ENCODE results near the gene BRD7. TPM values are rescaled to one million over a fixed set of nuclear protein-coding genes. Genes with fewer than 3 reads are reported as not detected.

BRD7 gene
- total and polyA plus RNA-seq, 2 of the 13 experiments (the other 11 are each of a cell fraction or from before 2014, with no cell fraction given): 82.3 to 149 TPM

DNA sequence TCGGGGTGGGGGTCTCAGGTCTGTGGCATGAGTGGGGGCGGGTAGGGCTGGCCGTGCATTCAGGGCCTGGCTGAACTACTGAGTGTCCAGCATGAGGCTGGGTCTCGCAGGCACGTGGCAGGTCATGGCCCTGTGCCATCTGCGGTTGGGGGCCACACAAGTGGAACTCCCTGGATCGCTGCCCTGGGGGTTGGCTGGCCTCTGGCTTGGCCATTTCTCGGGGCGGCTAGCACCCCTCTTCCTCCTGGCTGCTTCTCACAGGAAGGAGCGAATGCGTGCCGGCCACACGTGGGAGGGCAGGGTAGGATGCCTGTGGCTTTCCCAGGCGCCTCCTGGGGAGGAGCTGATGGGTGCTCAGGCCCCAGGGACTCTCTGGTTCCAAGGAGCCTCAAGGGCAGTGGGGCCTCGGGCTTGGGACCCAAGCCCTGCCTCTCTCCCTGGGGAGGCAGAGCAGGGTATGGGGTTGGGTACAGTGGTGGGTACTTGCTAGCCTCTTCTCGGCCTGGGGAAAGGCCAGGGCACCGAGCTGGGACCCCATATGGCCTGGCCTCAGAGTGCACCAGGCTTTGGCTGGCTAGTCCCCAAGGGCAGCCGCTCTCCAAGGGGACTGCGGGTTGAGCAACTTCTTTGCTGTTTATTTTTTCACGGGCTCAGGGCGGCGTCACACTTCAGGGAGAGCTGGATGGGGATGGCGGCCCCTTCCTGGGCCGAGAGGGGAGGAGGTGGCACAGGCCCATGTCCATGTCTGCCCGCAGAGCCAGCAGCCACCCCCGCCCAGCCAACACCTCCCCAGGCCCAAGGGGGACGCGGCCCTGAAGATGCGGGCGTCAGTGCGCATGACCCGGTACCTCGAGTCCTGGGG is 65.0 kb downstream of the BRD7 start (continued):
- TF ChIP-seq, protein P1, sequence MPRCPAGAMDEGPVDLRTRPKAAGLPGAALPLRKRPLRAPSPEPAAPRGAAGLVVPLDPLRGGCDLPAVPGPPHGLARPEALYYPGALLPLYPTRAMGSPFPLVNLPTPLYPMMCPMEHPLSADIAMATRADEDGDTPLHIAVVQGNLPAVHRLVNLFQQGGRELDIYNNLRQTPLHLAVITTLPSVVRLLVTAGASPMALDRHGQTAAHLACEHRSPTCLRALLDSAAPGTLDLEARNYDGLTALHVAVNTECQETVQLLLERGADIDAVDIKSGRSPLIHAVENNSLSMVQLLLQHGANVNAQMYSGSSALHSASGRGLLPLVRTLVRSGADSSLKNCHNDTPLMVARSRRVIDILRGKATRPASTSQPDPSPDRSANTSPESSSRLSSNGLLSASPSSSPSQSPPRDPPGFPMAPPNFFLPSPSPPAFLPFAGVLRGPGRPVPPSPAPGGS (CRISPR knock-in tag; IDR thresholded peaks at IDR 0.05): peak; percentile 52; the same call in 1 of the 2 replicates
- TF ChIP-seq, protein P2, sequence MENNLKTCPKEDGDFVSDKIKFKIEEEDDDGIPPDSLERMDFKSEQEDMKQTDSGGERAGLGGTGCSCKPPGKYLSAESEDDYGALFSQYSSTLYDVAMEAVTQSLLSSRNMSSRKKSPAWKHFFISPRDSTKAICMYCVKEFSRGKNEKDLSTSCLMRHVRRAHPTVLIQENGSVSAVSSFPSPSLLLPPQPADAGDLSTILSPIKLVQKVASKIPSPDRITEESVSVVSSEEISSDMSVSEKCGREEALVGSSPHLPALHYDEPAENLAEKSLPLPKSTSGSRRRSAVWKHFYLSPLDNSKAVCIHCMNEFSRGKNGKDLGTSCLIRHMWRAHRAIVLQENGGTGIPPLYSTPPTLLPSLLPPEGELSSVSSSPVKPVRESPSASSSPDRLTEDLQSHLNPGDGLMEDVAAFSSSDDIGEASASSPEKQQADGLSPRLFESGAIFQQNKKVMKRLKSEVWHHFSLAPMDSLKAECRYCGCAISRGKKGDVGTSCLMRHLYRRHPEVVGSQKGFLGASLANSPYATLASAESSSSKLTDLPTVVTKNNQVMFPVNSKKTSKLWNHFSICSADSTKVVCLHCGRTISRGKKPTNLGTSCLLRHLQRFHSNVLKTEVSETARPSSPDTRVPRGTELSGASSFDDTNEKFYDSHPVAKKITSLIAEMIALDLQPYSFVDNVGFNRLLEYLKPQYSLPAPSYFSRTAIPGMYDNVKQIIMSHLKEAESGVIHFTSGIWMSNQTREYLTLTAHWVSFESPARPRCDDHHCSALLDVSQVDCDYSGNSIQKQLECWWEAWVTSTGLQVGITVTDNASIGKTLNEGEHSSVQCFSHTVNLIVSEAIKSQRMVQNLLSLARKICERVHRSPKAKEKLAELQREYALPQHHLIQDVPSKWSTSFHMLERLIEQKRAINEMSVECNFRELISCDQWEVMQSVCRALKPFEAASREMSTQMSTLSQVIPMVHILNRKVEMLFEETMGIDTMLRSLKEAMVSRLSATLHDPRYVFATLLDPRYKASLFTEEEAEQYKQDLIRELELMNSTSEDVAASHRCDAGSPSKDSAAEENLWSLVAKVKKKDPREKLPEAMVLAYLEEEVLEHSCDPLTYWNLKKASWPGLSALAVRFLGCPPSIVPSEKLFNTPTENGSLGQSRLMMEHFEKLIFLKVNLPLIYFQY (CRISPR knock-in tag; IDR thresholded peaks at IDR 0.05; ENCODE audit: borderline replicate concordance): 0 out of 2 replicates have a peak, but pooled peaks have one; percentile 27
- TF ChIP-seq ZNF766 (CRISPR knock-in tag; IDR thresholded peaks at IDR 0.05; ENCODE audit: borderline replicate concordance) (no peak), JDP2 (CRISPR knock-in tag; IDR thresholded peaks at IDR 0.05; ENCODE audit: borderline replicate concordance) (no peak), ZNF274 (CRISPR knock-in tag; IDR thresholded peaks at IDR 0.05) (peak; percentile 85), EED (CRISPR knock-in tag; IDR thresholded peaks at IDR 0.05) (peak; percentile 28; the same call in 1 of the 2 replicates), NCOA2 (CRISPR knock-in tag; IDR thresholded peaks at IDR 0.05) (peak; percentile 33; the same call in 1 of the 2 replicates), MAFG (CRISPR knock-in tag; IDR thresholded peaks at IDR 0.05) (no peak), AKAP8 (CRISPR knock-in tag; IDR thresholded peaks at IDR 0.05) (0 out of 2 replicates have a peak, but pooled peaks have one; percentile 25), ZBTB7B (CRISPR knock-in tag; IDR thresholded peaks at IDR 0.05) (peak; percentile 85), ZNF7 (CRISPR knock-in tag; IDR thresholded peaks at IDR 0.05) (no peak), NR2F6 (IDR thresholded peaks at IDR 0.05) (0 out of 2 replicates have a peak, but pooled peaks have one; percentile 28), NR2F6 (CRISPR knock-in tag; IDR thresholded peaks at IDR 0.05) (peak; percentile 44; the same call in 1 of the 2 replicates), KMT2B (CRISPR knock-in tag; IDR thresholded peaks at IDR 0.05) (no peak; the same call in 1 of the 2 replicates), NR2F1 (CRISPR knock-in tag; IDR thresholded peaks at IDR 0.05) (no peak), HOXD1 (CRISPR knock-in tag; IDR thresholded peaks at IDR 0.05) (no peak), SAP130 (CRISPR knock-in tag; IDR thresholded peaks at IDR 0.05; ENCODE audit: low read depth) (0 out of 2 replicates have a peak, but pooled peaks have one; percentile 43)
- TF ChIP-seq, protein P3, sequence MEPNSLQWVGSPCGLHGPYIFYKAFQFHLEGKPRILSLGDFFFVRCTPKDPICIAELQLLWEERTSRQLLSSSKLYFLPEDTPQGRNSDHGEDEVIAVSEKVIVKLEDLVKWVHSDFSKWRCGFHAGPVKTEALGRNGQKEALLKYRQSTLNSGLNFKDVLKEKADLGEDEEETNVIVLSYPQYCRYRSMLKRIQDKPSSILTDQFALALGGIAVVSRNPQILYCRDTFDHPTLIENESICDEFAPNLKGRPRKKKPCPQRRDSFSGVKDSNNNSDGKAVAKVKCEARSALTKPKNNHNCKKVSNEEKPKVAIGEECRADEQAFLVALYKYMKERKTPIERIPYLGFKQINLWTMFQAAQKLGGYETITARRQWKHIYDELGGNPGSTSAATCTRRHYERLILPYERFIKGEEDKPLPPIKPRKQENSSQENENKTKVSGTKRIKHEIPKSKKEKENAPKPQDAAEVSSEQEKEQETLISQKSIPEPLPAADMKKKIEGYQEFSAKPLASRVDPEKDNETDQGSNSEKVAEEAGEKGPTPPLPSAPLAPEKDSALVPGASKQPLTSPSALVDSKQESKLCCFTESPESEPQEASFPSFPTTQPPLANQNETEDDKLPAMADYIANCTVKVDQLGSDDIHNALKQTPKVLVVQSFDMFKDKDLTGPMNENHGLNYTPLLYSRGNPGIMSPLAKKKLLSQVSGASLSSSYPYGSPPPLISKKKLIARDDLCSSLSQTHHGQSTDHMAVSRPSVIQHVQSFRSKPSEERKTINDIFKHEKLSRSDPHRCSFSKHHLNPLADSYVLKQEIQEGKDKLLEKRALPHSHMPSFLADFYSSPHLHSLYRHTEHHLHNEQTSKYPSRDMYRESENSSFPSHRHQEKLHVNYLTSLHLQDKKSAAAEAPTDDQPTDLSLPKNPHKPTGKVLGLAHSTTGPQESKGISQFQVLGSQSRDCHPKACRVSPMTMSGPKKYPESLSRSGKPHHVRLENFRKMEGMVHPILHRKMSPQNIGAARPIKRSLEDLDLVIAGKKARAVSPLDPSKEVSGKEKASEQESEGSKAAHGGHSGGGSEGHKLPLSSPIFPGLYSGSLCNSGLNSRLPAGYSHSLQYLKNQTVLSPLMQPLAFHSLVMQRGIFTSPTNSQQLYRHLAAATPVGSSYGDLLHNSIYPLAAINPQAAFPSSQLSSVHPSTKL (CRISPR knock-in tag; IDR thresholded peaks at IDR 0.05): peak; percentile 53
- TF ChIP-seq, protein P4, sequence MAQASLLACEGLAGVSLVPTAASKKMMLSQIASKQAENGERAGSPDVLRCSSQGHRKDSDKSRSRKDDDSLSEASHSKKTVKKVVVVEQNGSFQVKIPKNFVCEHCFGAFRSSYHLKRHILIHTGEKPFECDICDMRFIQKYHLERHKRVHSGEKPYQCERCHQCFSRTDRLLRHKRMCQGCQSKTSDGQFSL (CRISPR knock-in tag; IDR thresholded peaks at IDR 0.05): no peak

All from HepG2 (cell line).